Ishikawa (cell line): Measurements from ENCODE around the gene EN1.

Experiments
- CEBPB ChIP-seq: IDR thresholded peaks from 2 replicates; pipeline ENCODE4 v1.6.1; 2012
- CREB1 ChIP-seq: IDR thresholded peaks from 2 replicates; pipeline ENCODE4 v1.6.1; 2012; ENCODE audit warnings: low read depth
- EGR1 ChIP-seq: IDR thresholded peaks from 2 replicates; pipeline ENCODE4 v1.6.1; 2012
- EP300 ChIP-seq: IDR thresholded peaks from 2 replicates; pipeline ENCODE4 v1.6.1; 2012; ENCODE audit warnings: borderline replicate concordance
- FOXM1 ChIP-seq: IDR thresholded peaks from 2 replicates; pipeline ENCODE4 v1.6.1; 2012; ENCODE audit warnings: low read depth, borderline replicate concordance
- MAX ChIP-seq: IDR thresholded peaks from 2 replicates; pipeline ENCODE4 v1.6.1; 2012
- NFIC ChIP-seq: IDR thresholded peaks from 2 replicates; pipeline ENCODE4 v1.6.1; 2012
- RAD21 ChIP-seq: IDR thresholded peaks from 2 replicates; pipeline ENCODE4 v1.6.1; 2012; ENCODE audit warnings: low read depth
- REST ChIP-seq: IDR thresholded peaks from 2 replicates; pipeline ENCODE4 v1.6.1; 2012; ENCODE audit warnings: low read depth, mild to moderate bottlenecking
- TAF1 ChIP-seq: IDR thresholded peaks from 2 replicates; pipeline ENCODE4 v1.6.1; 2012; ENCODE audit warnings: low read depth, mild to moderate bottlenecking
- TCF12 ChIP-seq: IDR thresholded peaks from 2 replicates; pipeline ENCODE4 v1.6.1; 2012; ENCODE audit warnings: low read depth
- TEAD4 ChIP-seq: IDR thresholded peaks from 2 replicates; pipeline ENCODE4 v1.6.1; 2012
- USF1 ChIP-seq: IDR thresholded peaks from 2 replicates; pipeline ENCODE4 v1.6.1; 2012
- YY1 ChIP-seq: IDR thresholded peaks from 2 replicates; pipeline ENCODE4 v1.6.1; 2012; ENCODE audit warnings: low read depth
- ZBTB7A ChIP-seq: IDR thresholded peaks from 2 replicates; pipeline ENCODE4 v1.6.1; 2012; ENCODE audit warnings: low read depth

EN1 gene

GRCh38 chr2:118853129-118853640 is 5.7 kb upstream of the EN1 start:
- TF ChIP-seq ZBTB7A, result no peak
- no peak for TF ChIP-seq TAF1
- no peak for TF ChIP-seq NFIC
- no peak for TF ChIP-seq TEAD4
- TF ChIP-seq REST, result no peak
- no peak for TF ChIP-seq FOXM1

- TF ChIP-seq TEAD4 (no peak), CREB1 (no peak), ZBTB7A (no peak), FOXM1 (no peak), YY1 (no peak), MAX (no peak), EP300 (no peak), TAF1 (no peak), EGR1 (no peak), NFIC (no peak), TCF12 (no peak), RAD21 (no peak)
Measured at GRCh38 chr2:118852605-118853128, 5.2 kb upstream of the EN1 start.

GRCh38 chr2:118851650-118852049 is 4.2 kb upstream of the EN1 start:
- TF ChIP-seq REST (no peak), EP300 (no peak), MAX (no peak)

GRCh38 chr2:118850901-118851415 is 3.5 kb upstream of the EN1 start:
- TF ChIP-seq EP300, result no peak
- TF ChIP-seq TAF1, result no peak
- TF ChIP-seq CREB1, result no peak
- TF ChIP-seq REST, result no peak
- no peak for TF ChIP-seq TEAD4
- no peak for TF ChIP-seq YY1
- no peak for TF ChIP-seq USF1

GRCh38 chr2:118850168-118850900 is 2.9 kb upstream of the EN1 start:
- TF ChIP-seq NFIC (no peak), RAD21 (no peak), EP300 (no peak), CEBPB (no peak), TAF1 (no peak), CREB1 (no peak), FOXM1 (no peak), MAX (no peak), REST (no peak), USF1 (no peak), YY1 (no peak), EGR1 (no peak), ZBTB7A (no peak), TCF12 (no peak), TEAD4 (no peak)
